Measurements from ENCODE around the gene SPATA2L.
"Not testable (repeated sequence)": the region's sequence is repeated elsewhere in the genome, so short reads cannot be mapped to it uniquely, and the experiment has no call there.

Gene SPATA2L

GRCh38 chr16:89689621-89690020, 11.9 kb downstream of the SPATA2L start:
- DNase-seq (ENCODE audit: low spot score): not testable (repeated sequence)

- no peak for DNase-seq (ENCODE audit: low spot score)
Measured at GRCh38 chr16:89689142-89689541, 12.4 kb downstream of the SPATA2L start.

GRCh38 chr16:89688395-89688794, 13.1 kb downstream of the SPATA2L start:
- no peak for DNase-seq (ENCODE audit: low spot score)

GRCh38 chr16:89687092-89687940, 14.2 kb downstream of the SPATA2L start:
- peak; percentile 54 for DNase-seq (ENCODE audit: low spot score)

- DNase-seq (ENCODE audit: low spot score): peak; percentile 99
Measured at GRCh38 chr16:89686520-89687091, 14.9 kb downstream of the SPATA2L start, which contains the start of gene CDK10. TSS of gene CDK10 (plus strand) at chr16:89686689. CDS start at chr16:89686711, 22 bp downstream.

- no peak for DNase-seq (ENCODE audit: low spot score)
Measured at GRCh38 chr16:89685916-89686315, 15.6 kb downstream of the SPATA2L start.

- DNase-seq (ENCODE audit: low spot score): no peak
Measured at GRCh38 chr16:89678258-89678657, 23.2 kb downstream of the SPATA2L start.

- no peak for DNase-seq (ENCODE audit: low spot score)
Measured at GRCh38 chr16:89672177-89672941, 29.1 kb downstream of the SPATA2L start.

GRCh38 chr16:89671565-89671964, 29.9 kb downstream of the SPATA2L start:
- DNase-seq (ENCODE audit: low spot score): not testable (repeated sequence)

- DNase-seq (ENCODE audit: low spot score): peak; percentile 60
Measured at GRCh38 chr16:89670496-89671431, 30.7 kb downstream of the SPATA2L start.

GRCh38 chr16:89669755-89670154, 31.8 kb downstream of the SPATA2L start:
- DNase-seq (ENCODE audit: low spot score): no peak

GRCh38 chr16:89668790-89669158, 32.7 kb downstream of the SPATA2L start:
- no peak for DNase-seq (ENCODE audit: low spot score)

- no peak for DNase-seq (ENCODE audit: low spot score)
Measured at GRCh38 chr16:89667633-89668032, 33.9 kb downstream of the SPATA2L start.

- not testable (repeated sequence) for DNase-seq (ENCODE audit: low spot score)
Measured at GRCh38 chr16:89667000-89667399, 34.5 kb downstream of the SPATA2L start.

GRCh38 chr16:89664238-89664637, 37.3 kb downstream of the SPATA2L start:
- not testable (repeated sequence) for DNase-seq (ENCODE audit: low spot score)

GRCh38 chr16:89661215-89661614, 40.3 kb downstream of the SPATA2L start:
- DNase-seq (ENCODE audit: low spot score): no peak

- DNase-seq (ENCODE audit: low spot score): no peak
Measured at GRCh38 chr16:89660146-89660545, 41.4 kb downstream of the SPATA2L start.

- peak; percentile 53 for DNase-seq (ENCODE audit: low spot score)
Measured at GRCh38 chr16:89658221-89658879, 43.2 kb downstream of the SPATA2L start.

- peak; percentile 99 for DNase-seq (ENCODE audit: low spot score)
Measured at GRCh38 chr16:89657442-89658220, 43.9 kb downstream of the SPATA2L start, which contains the start of the genes CHMP1A and SPATA33. TSS of gene CHMP1A (minus strand) at chr16:89657708. CDS start at chr16:89657588, 120 bp downstream. TSS of gene SPATA33 (plus strand) at chr16:89657836. CDS start at chr16:89657912, 76 bp downstream.
